HepG2 (cell line): ENCODE data around the gene GALNT18. TPM values are rescaled to one million over a fixed set of nuclear protein-coding genes. Genes with fewer than 3 reads are reported as not detected.

Experiments
- ATAC-seq: fragments of 200-7000 bp; cut with Tn5 transposase; 3 replicates; pipeline ENCODE4 v1.9.1; 2020; ENCODE audit warnings: mild to moderate bottlenecking, moderate library complexity
- BruUV-seq: library from RNA; stranded (reverse); fragments of 400-500 nt; replicated peaks from 2 replicates; lab custom pipeline; 2021; lab: Mats Ljungman, UMichigan
- CTCF ChIA-PET: fragments of 300-600 bp; formaldehyde crosslinking; extraction: SDS; loops from one replicate; lab custom pipeline; 2021; ENCODE audit warnings: low total read pairs, inconsistent platforms, low intra/inter-chr PET ratio; lab: Yijun Ruan, JAX
- POLR2A ChIA-PET: fragments of 350-600 bp; sonication (Branson Sonifier 250); formaldehyde crosslinking; loops from one replicate; lab custom pipeline; 2020; ENCODE audit warnings: antibody characterized with exemption, inconsistent platforms; lab: Yijun Ruan, JAX
- DNase-seq: peaks from one replicate; pipeline ENCODE4 v3.0.0-alpha.2; 2015; ENCODE audit warnings: low spot score
- FAIRE-seq: peaks from 3 replicates; lab custom pipeline; 2011; peaks lifted over from hg19 to GRCh38; lab: Jason Lieb, UNC
- H2AFZ ChIP-seq: one replicate; pipeline ENCODE4 v1.6.1; 2011; ENCODE audit warnings: low read length, inconsistent platforms
- H3K27ac ChIP-seq: fragments of 300-600 bp; 3 replicates; pipeline ENCODE4 v1.8.0; 2011; ENCODE audit warnings: mixed run types, mild to moderate bottlenecking, mixed read lengths, low read length, inconsistent platforms; ENCODE audit not compliant: insufficient read depth; ENCODE audit errors: extremely low read length
- H3K27me3 ChIP-seq, 2 experiments: fragments of 200-600 bp in 1 of 2; 2 replicates in 1 of 2; 3 replicates in 1 of 2; pipeline versions ENCODE4 v1.6.0 to v1.8.0; 2011; ENCODE audit warnings: low read length in 2 of 2, mild to moderate bottlenecking in 2 of 2, moderate library complexity in 2 of 2, inconsistent platforms in 1 of 2; ENCODE audit not compliant: insufficient read depth in 2 of 2, control insufficient read depth in 1 of 2
- H3K36me3 ChIP-seq, 2 experiments: fragments of 200-600 bp in 1 of 2; replicated peaks in 1 of 2; 2 replicates in 1 of 2; 3 replicates in 1 of 2; pipeline versions ENCODE4 v1.5.1 to v1.8.0; 2011; ENCODE audit warnings: low read length in 2 of 2, inconsistent platforms in 1 of 2; ENCODE audit not compliant: insufficient read depth in 2 of 2, control insufficient read depth in 1 of 2
- H3K4me1 ChIP-seq: 2 replicates; pipeline ENCODE4 v1.5.1; 2012; ENCODE audit warnings: low read length, inconsistent platforms; ENCODE audit not compliant: insufficient read depth
- H3K4me2 ChIP-seq: 2 replicates; pipeline ENCODE4 v1.6.0; 2011; ENCODE audit warnings: low read depth, low read length, inconsistent platforms
- H3K4me3 ChIP-seq, 3 experiments: fragments of 200-600 bp in 1 of 3; sonication (generic), shearing (Covaris generic) in 1 of 3; replicated peaks in 1 of 3; 2 replicates each; pipeline ENCODE4 v1.5.1; 2011 to 2016; ENCODE audit warnings: low read length in 3 of 3, inconsistent platforms in 2 of 3, low read depth in 2 of 3, mild to moderate bottlenecking in 2 of 3, control low read depth in 1 of 3, mixed read lengths in 1 of 3; ENCODE audit not compliant: insufficient read depth in 1 of 3
- H3K79me2 ChIP-seq: one replicate; pipeline ENCODE4 v1.6.1; 2011; ENCODE audit warnings: low read length, inconsistent platforms; ENCODE audit not compliant: insufficient read depth
- H3K9ac ChIP-seq: 2 replicates; pipeline ENCODE4 v1.6.0; 2011; ENCODE audit warnings: mild to moderate bottlenecking, low read depth, low read length, inconsistent platforms; ENCODE audit not compliant: insufficient read depth
- H3K9me3 ChIP-seq: 2 replicates; pipeline ENCODE4 v1.5.1; 2012; ENCODE audit warnings: mild to moderate bottlenecking, low read length
- H4K20me1 ChIP-seq: 2 replicates; pipeline ENCODE4 v1.6.0; 2011; ENCODE audit warnings: inconsistent platforms, mild to moderate bottlenecking, low read length, moderate library complexity; ENCODE audit not compliant: insufficient read depth
- CSRNP2 ChIP-seq: sonication (generic); formaldehyde crosslinking; conservative IDR thresholded peaks from 2 replicates; pipeline ENCODE4 v1.8.0; 2022; ENCODE audit warnings: low read depth, missing genetic modification reagents
- E2F1 ChIP-seq: sonication (generic); formaldehyde crosslinking; IDR thresholded peaks from 2 replicates; pipeline ENCODE4 v1.5.0; 2020; ENCODE audit warnings: missing genetic modification reagents
- FOXM1 ChIP-seq: sonication (generic); formaldehyde crosslinking; IDR thresholded peaks from 2 replicates; pipeline ENCODE4 v1.5.0; 2020; ENCODE audit warnings: missing genetic modification reagents
- GPBP1L1 ChIP-seq: sonication (generic); formaldehyde crosslinking; IDR thresholded peaks from 2 replicates; pipeline ENCODE4 v1.5.0; 2020; ENCODE audit warnings: mild to moderate bottlenecking, missing genetic modification reagents
- KAT2B ChIP-seq: fragments of 150-350 bp; IDR thresholded peaks from 2 replicates; pipeline ENCODE4 v1.6.1; 2014; ENCODE audit warnings: low read depth, low read length, borderline replicate concordance
- MBD4 ChIP-seq: IDR thresholded peaks from 2 replicates; pipeline ENCODE4 v1.6.1; 2012; ENCODE audit warnings: low read length, inconsistent platforms, borderline replicate concordance
- NFRKB ChIP-seq: fragments of 450-650 bp; IDR thresholded peaks from 2 replicates; pipeline ENCODE4 v1.6.1; 2017
- SUZ12 ChIP-seq: fragments of 150-350 bp; IDR thresholded peaks from 2 replicates; pipeline ENCODE4 v1.6.1; 2014; ENCODE audit warnings: low read depth, low read length
- ZBTB20 ChIP-seq: sonication (generic); formaldehyde crosslinking; IDR thresholded peaks from 2 replicates; pipeline ENCODE4 v1.8.1; 2023; ENCODE audit warnings: missing genetic modification reagents, low read depth, mild to moderate bottlenecking, borderline replicate concordance
- ZBTB37 ChIP-seq: sonication (generic); formaldehyde crosslinking; IDR thresholded peaks from 2 replicates; pipeline ENCODE4 v1.4.0; 2020; ENCODE audit warnings: mild to moderate bottlenecking, missing genetic modification reagents
- ZNF382 ChIP-seq: sonication (generic); formaldehyde crosslinking; IDR thresholded peaks from 2 replicates; pipeline ENCODE4 v1.5.0; 2020; ENCODE audit warnings: missing genetic modification reagents, mild to moderate bottlenecking, borderline replicate concordance
- ZNF451 ChIP-seq: sonication (generic); formaldehyde crosslinking; IDR thresholded peaks from 2 replicates; pipeline ENCODE4 v1.5.0; 2020; ENCODE audit warnings: mild to moderate bottlenecking, missing genetic modification reagents
- ZNF782 ChIP-seq: sonication (generic); formaldehyde crosslinking; IDR thresholded peaks from 2 replicates; pipeline ENCODE4 v1.4.0; 2020; ENCODE audit warnings: missing genetic modification reagents, mild to moderate bottlenecking, borderline replicate concordance
- ZNF788 ChIP-seq: sonication (generic); formaldehyde crosslinking; IDR thresholded peaks from 2 replicates; pipeline ENCODE4 v1.5.0; 2020; ENCODE audit warnings: mild to moderate bottlenecking, missing genetic modification reagents, borderline replicate concordance
- ZNF792 ChIP-seq: IDR thresholded peaks from 2 replicates; pipeline ENCODE4 v1.6.1; 2016
- ZNF83 ChIP-seq: sonication (generic); formaldehyde crosslinking; IDR thresholded peaks from 2 replicates; pipeline ENCODE4 v1.4.0; 2020; ENCODE audit warnings: missing genetic modification reagents, mild to moderate bottlenecking, borderline replicate concordance
- ZNF878 ChIP-seq: sonication (generic); formaldehyde crosslinking; IDR thresholded peaks from 2 replicates; pipeline ENCODE4 v1.8.1; 2023; ENCODE audit warnings: mild to moderate bottlenecking, missing genetic modification reagents, moderate library complexity
- ZSCAN21 ChIP-seq: sonication (generic); formaldehyde crosslinking; IDR thresholded peaks from 2 replicates; pipeline ENCODE4 v1.8.0; 2022; ENCODE audit warnings: mild to moderate bottlenecking, missing genetic modification reagents, moderate library complexity, borderline replicate concordance
- WGBS: methylation state at CpG from one replicate; pipeline ENCODE4 v1.1.6; 2017; ENCODE audit warnings: low lambda C conversion rate; 5-methylcytosine and 5-hydroxymethylcytosine counted together
- in situ Hi-C: cut with HindIII; loops from 2 replicates; pipeline ENCODE4 v1.10.0; 2017; ENCODE audit warnings: low pct_unique_long_range_greater_than_20kb; ENCODE audit not compliant: extremely low pct_ligation_motif_present
- intact Hi-C: fragments of 100-400 bp; cut with micrococcal nuclease; formaldehyde crosslinking; loops from one replicate; pipeline ENCODE4 v1.10.0; 2022; ENCODE audit not compliant: unreplicated experiment
- polyA plus RNA-seq, 8 experiments: library from polyadenylated mRNA; depleted of rRNA in 3 of 8; stranded (reverse) in 7 of 8; unstranded in 1 of 8; fragments of >200 nt; fragmentation: Illumina TruSeq in 4 of 8; extraction: Trizol in 4 of 8; gene quantifications; 2 replicates each; pipeline versions ENCODE4 v1.2.1 to v1.2.3, GENCODE V29; 2011 to 2016; ENCODE audit warnings: low read depth in 4 of 8, missing spikeins in 1 of 8, mixed read lengths in 1 of 8; ENCODE audit not compliant: insufficient read depth in 1 of 8
- total RNA-seq, 5 experiments: library from RNA; depleted of rRNA; stranded (reverse); fragments of >200 nt; fragmentation: Illumina TruSeq; extraction: Trizol; gene quantifications; 2 replicates each; pipeline ENCODE4 v1.2.3, GENCODE V29; 2016; ENCODE audit warnings: low read depth in 1 of 5

Gene GALNT18
- total and polyA plus RNA-seq, 2 of the 13 experiments (the other 11 are each of a cell fraction or from before 2014, with no cell fraction given), result 0.11 TPM; not detected in 1

- TF ChIP-seq ZNF451 (CRISPR knock-in tag) (no peak), ZNF788 (no peak), E2F1 (no peak)
Observed at GRCh38 chr11:11461473-11461872, 160.3 kb downstream of the GALNT18 start (continued).

GRCh38 chr11:11459578-11459977, 162.2 kb downstream of the GALNT18 start:
- Histone ChIP-seq H3K4me2 (no peak overlapping the region), H3K4me3 (no peak overlapping the region), H3K4me1 (no peaks in the 10 kb centered on the region), H2AFZ (no peak overlapping the region), H3K79me2 (no peaks in the 10 kb centered on the region), H3K27ac (no peak overlapping the region), H3K9ac (no peak overlapping the region), H3K9me3 (no peaks in the 10 kb centered on the region), H3K27me3 (peaks cover 0 to 30% of the 10 kb centered on the region in 2 experiments; a peak in 2 of 5 replicates), H4K20me1 (no peaks in the 10 kb centered on the region), H3K36me3 (no peaks in the 10 kb centered on the region)
- WGBS, result 11% methylated on average over 3 of the region's 3 CpGs
- TF ChIP-seq ZBTB37 (CRISPR knock-in tag), result no peak
- TF ChIP-seq ZNF792 (CRISPR knock-in tag), result no peak
- no peak for TF ChIP-seq ZSCAN21 (CRISPR knock-in tag)
- TF ChIP-seq KAT2B, result no peak
- no peak for TF ChIP-seq ZNF83
- TF ChIP-seq ZNF382, result no peak
- no peak for TF ChIP-seq ZBTB20 (CRISPR knock-in tag)
- no peak for TF ChIP-seq NFRKB
- no peak for TF ChIP-seq ZNF782 (CRISPR knock-in tag)
- TF ChIP-seq ZNF878 (CRISPR knock-in tag), result no peak
- TF ChIP-seq SUZ12, result no peak
- TF ChIP-seq CSRNP2 (CRISPR knock-in tag), result no peak
- TF ChIP-seq GPBP1L1 (CRISPR knock-in tag), result no peak
- no peak for TF ChIP-seq FOXM1 (CRISPR knock-in tag)
- no peak for TF ChIP-seq MBD4
- ChIA-PET POLR2A (no interaction called here), CTCF (no interaction called here)
- BruUV-seq, result no TSS peak
- intact Hi-C loops, result no loop called here
- no peak for DNase-seq
- FAIRE-seq, result no peak
- no peak for ATAC-seq
- in situ Hi-C loops, result no loop called here
